ENCODE measurements around the gene S100A4. TPM values are rescaled to one million over a fixed set of nuclear protein-coding genes. Genes with fewer than 3 reads are reported as not detected.

The S100A4 gene
- total RNA-seq, 1 experiment from 2014 or later: 384 TPM

- Histone ChIP-seq H4K20me1 (ENCODE audit: insufficient read depth) (no peaks in the 10 kb centered on the region), H3K9me3 (ENCODE audit: control insufficient read depth in 1 of 2, insufficient read depth in 1 of 2, low read depth in 1 of 2, low read length in 2 of 2) (no peaks in the 10 kb centered on the region), H3K27ac (ENCODE audit: low read depth, low read length) (peak overlapping the region; percentile 97), H3K79me2 (ENCODE audit: insufficient read depth, low read length) (peaks cover 14% of the 10 kb centered on the region; the same call in 1 of the 2 replicates), H2AFZ (ENCODE audit: low read depth, low read length, poor library complexity, severe bottlenecking) (no peak overlapping the region), H3K27me3 (ENCODE audit: insufficient read depth, low read length) (no peaks in the 10 kb centered on the region), H3K9me2 (ENCODE audit: insufficient read depth) (no peaks in the 10 kb centered on the region), H3K4me3 (replicated peaks in 1 of 2; ENCODE audit: low read depth in 1 of 2, low read length in 2 of 2) (peak overlapping the region; percentile 50 to 54), H3K4me2 (ENCODE audit: low read length) (peak overlapping the region; percentile 77), H3K36me3 (ENCODE audit: control insufficient read depth in 1 of 2, insufficient read depth in 2 of 2, low read length in 2 of 2) (no peaks in the 10 kb centered on the region), H3K9ac (ENCODE audit: low read length) (peak overlapping the region; percentile 81), H3K4me1 (ENCODE audit: control insufficient read depth in 1 of 2, insufficient read depth in 2 of 2, low read length in 2 of 2) (peaks cover 95 to 100% of the 10 kb centered on the region in 2 experiments)
- CTCF ChIA-PET: interaction anchor here (1.0 to 2.0 kb wide), 3 partner anchors 23 to 84 kb away, joined by 4 to 7 read pairs (median 4); partner anchors contain the start of gene S100A1
- BruUV-seq (replicated peaks): no TSS peak
- intact Hi-C loops (cut with micrococcal nuclease): no loop called here
- ATAC-seq: peak; percentile 2
- RAD21 ChIA-PET (ENCODE audit: low non-redundant PET in 1 of 2, low total read pairs in 2 of 2, uncharacterized antibody in 2 of 2, unreplicated experiment in 2 of 2): interaction anchor here in 1 of 2 experiments (1.1 to 1.5 kb wide), 3 partner anchors 12 to 23 kb away, joined by 4 to 7 read pairs (median 5); partner anchors contain the start of gene S100A2
- POLR2A ChIA-PET: interaction anchor here (0.9 to 5.6 kb wide), 12 partner anchors 9 to 71 kb away, joined by 3 to 67 read pairs (median 5); partner anchors contain the start of genes S100A14, S100A16, S100A2 and S100A6
- TF ChIP-seq ZFX (IDR thresholded peaks at IDR 0.05) (peak; percentile 18; the same call in 1 of the 2 replicates), EZH2 (IDR thresholded peaks at IDR 0.05) (no peak)
- no peak for DNase-seq (ENCODE audit: low read depth, low spot score)
Observed at GRCh38 chr1:153544453-153545066, 1.0 kb downstream of the S100A4 start.

GRCh38 chr1:153543736-153544135 lies 1.9 kb downstream of the S100A4 start:
- BruUV-seq (replicated peaks): no TSS peak
- Histone ChIP-seq H3K79me2 (ENCODE audit: insufficient read depth, low read length) (peaks cover 14% of the 10 kb centered on the region; the same call in 1 of the 2 replicates), H3K4me1 (ENCODE audit: control insufficient read depth in 1 of 2, insufficient read depth in 2 of 2, low read length in 2 of 2) (peaks cover 92 to 97% of the 10 kb centered on the region in 2 experiments), H3K4me3 (replicated peaks in 1 of 2; ENCODE audit: low read depth in 1 of 2, low read length in 2 of 2) (0 out of 4 replicates have a peak overlapping the region, but pooled peaks of 1 of the 2 experiments have one; percentile 50), H3K27ac (ENCODE audit: low read depth, low read length) (peak overlapping the region; percentile 97), H3K9me3 (ENCODE audit: control insufficient read depth in 1 of 2, insufficient read depth in 1 of 2, low read depth in 1 of 2, low read length in 2 of 2) (no peaks in the 10 kb centered on the region), H3K9ac (ENCODE audit: low read length) (peak overlapping the region; percentile 81; the same call in 1 of the 2 replicates), H2AFZ (ENCODE audit: low read depth, low read length, poor library complexity, severe bottlenecking) (no peak overlapping the region), H3K36me3 (ENCODE audit: control insufficient read depth in 1 of 2, insufficient read depth in 2 of 2, low read length in 2 of 2) (no peaks in the 10 kb centered on the region), H4K20me1 (ENCODE audit: insufficient read depth) (no peaks in the 10 kb centered on the region), H3K9me2 (ENCODE audit: insufficient read depth) (no peaks in the 10 kb centered on the region), H3K4me2 (ENCODE audit: low read length) (peak overlapping the region; percentile 77), H3K27me3 (ENCODE audit: insufficient read depth, low read length) (no peaks in the 10 kb centered on the region)
- ATAC-seq (no peak), DNase-seq (ENCODE audit: low read depth, low spot score) (no peak)
- CTCF ChIA-PET: interaction anchor here (1.0 to 2.0 kb wide), 2 partner anchors 8 to 29 kb away, joined by 3 to 7 read pairs; partner anchors contain the start of gene S100A6
- TF ChIP-seq POLR2AphosphoS5 (IDR thresholded peaks at IDR 0.05; ENCODE audit: low read depth, low read length): peak; percentile 27; the same call in 1 of the 2 replicates
- no peak for TF ChIP-seq SRF (IDR thresholded peaks at IDR 0.05; ENCODE audit: low read depth)
- TF ChIP-seq SIN3A (IDR thresholded peaks at IDR 0.05; ENCODE audit: low read depth): no peak
- TF ChIP-seq CBX3 (IDR thresholded peaks at IDR 0.05; ENCODE audit: low read depth): no peak
- intact Hi-C loops (cut with micrococcal nuclease): no loop called here
- POLR2A ChIA-PET: interaction anchor here (1.4 to 5.6 kb wide), 5 partner anchors 10 to 90 kb away, joined by 3 to 67 read pairs (median 7); partner anchors contain the start of genes CHTOP, S100A2 and S100A6
- RAD21 ChIA-PET (ENCODE audit: low non-redundant PET in 1 of 2, low total read pairs in 2 of 2, uncharacterized antibody in 2 of 2, unreplicated experiment in 2 of 2): no interaction called here
